GM23338 (cell line): Measurements from ENCODE around the gene COQ10B. TPM values are rescaled to one million over a fixed set of nuclear protein-coding genes. Genes with fewer than 3 reads are reported as not detected.

Experiments used
- ATAC-seq: fragments of 200-7000 bp; cut with Tn5 transposase; 3 replicates; pipeline ENCODE4 v1.9.1; 2020
- DNase-seq: peaks from one replicate; pipeline ENCODE4 v3.0.0-alpha.2; 2015; ENCODE audit warnings: low spot score
- H2AFZ ChIP-seq: fragments of 200-600 bp; sonication (generic); 2 replicates; pipeline ENCODE4 v1.8.0; 2016; ENCODE audit warnings: antibody characterized with exemption, mild to moderate bottlenecking, moderate library complexity
- H3F3A ChIP-seq: fragments of 200-600 bp; sonication (generic); replicated peaks from 2 replicates; pipeline ENCODE4 v1.8.0; 2017; ENCODE audit warnings: antibody characterized with exemption, mixed run types, low read depth
- H3K27ac ChIP-seq: fragments of 200-600 bp; sonication (generic); 2 replicates; pipeline ENCODE4 v1.6.1; 2016; ENCODE audit warnings: low read depth
- H3K27me3 ChIP-seq: fragments of 200-600 bp; sonication (generic); 2 replicates; pipeline ENCODE4 v1.8.0; 2016; ENCODE audit warnings: mild to moderate bottlenecking, mixed run types, moderate library complexity; ENCODE audit not compliant: insufficient read depth
- H3K36me3 ChIP-seq: fragments of 200-600 bp; sonication (generic); 2 replicates; pipeline ENCODE4 v1.8.0; 2016; ENCODE audit warnings: mild to moderate bottlenecking; ENCODE audit not compliant: insufficient read depth
- H3K4me1 ChIP-seq: fragments of 200-600 bp; sonication (generic); 2 replicates; pipeline ENCODE4 v1.8.0; 2016; ENCODE audit warnings: mild to moderate bottlenecking, moderate library complexity; ENCODE audit not compliant: insufficient read depth
- H3K4me2 ChIP-seq: fragments of 200-600 bp; sonication (generic); 2 replicates; pipeline ENCODE4 v1.7.1; 2017; ENCODE audit warnings: mixed run types
- H3K4me3 ChIP-seq: fragments of 200-600 bp; sonication (generic); 2 replicates; pipeline ENCODE4 v1.6.1; 2016; ENCODE audit warnings: mixed run types
- H3K79me2 ChIP-seq: fragments of 200-600 bp; sonication (generic); replicated peaks from 2 replicates; pipeline ENCODE4 v1.8.0; 2017; ENCODE audit warnings: mild to moderate bottlenecking; ENCODE audit not compliant: insufficient read depth
- H3K9me2 ChIP-seq: fragments of 200-600 bp; sonication (generic); 2 replicates; pipeline ENCODE4 v1.8.0; 2017; ENCODE audit not compliant: insufficient read depth
- H4K20me1 ChIP-seq: fragments of 200-600 bp; sonication (generic); replicated peaks from 2 replicates; pipeline ENCODE4 v1.8.0; 2017; ENCODE audit warnings: mild to moderate bottlenecking; ENCODE audit not compliant: insufficient read depth
- H3K27ac Mint-ChIP-seq: 2 replicates; pipeline ENCODE4 v1.8.0; 2020; ENCODE audit warnings: inconsistent platforms, mild to moderate bottlenecking, moderate library complexity, mixed read lengths
- H3K27me3 Mint-ChIP-seq: 3 replicates; pipeline ENCODE4 v1.8.0; 2022; ENCODE audit warnings: low read depth, mild to moderate bottlenecking, moderate library complexity, mixed read lengths, inconsistent platforms; ENCODE audit not compliant: insufficient read depth, poor library complexity
- H3K36me3 Mint-ChIP-seq: 3 replicates; pipeline ENCODE4 v1.8.0; 2021; ENCODE audit warnings: low read depth, mild to moderate bottlenecking, inconsistent platforms, moderate library complexity, mixed read lengths
- H3K4me1 Mint-ChIP-seq: 3 replicates; pipeline ENCODE4 v1.8.0; 2020; ENCODE audit warnings: mild to moderate bottlenecking, inconsistent platforms, mixed read lengths
- H3K4me3 Mint-ChIP-seq: 3 replicates; pipeline ENCODE4 v1.8.0; 2021; ENCODE audit warnings: moderate library complexity, mild to moderate bottlenecking, inconsistent platforms, mixed read lengths
- H3K9me3 Mint-ChIP-seq: 3 replicates; pipeline ENCODE4 v1.8.0; 2020; ENCODE audit warnings: moderate library complexity, mild to moderate bottlenecking, inconsistent platforms, mixed read lengths
- EZH2 ChIP-seq: fragments of 200-600 bp; sonication (generic); IDR thresholded peaks from one replicate; pipeline ENCODE4 v1.8.0; 2017; ENCODE audit warnings: antibody characterized with exemption, mild to moderate bottlenecking, low read depth; ENCODE audit not compliant: unreplicated experiment
- JUNB ChIP-seq: IDR thresholded peaks from one replicate; pipeline ENCODE4 v1.6.1; 2016; ENCODE audit warnings: antibody characterized with exemption; ENCODE audit not compliant: unreplicated experiment
- NANOG ChIP-seq: IDR thresholded peaks from 2 replicates; pipeline ENCODE4 v1.6.1; 2016; ENCODE audit warnings: antibody characterized with exemption, borderline replicate concordance
- REST ChIP-seq: IDR thresholded peaks from one replicate; pipeline ENCODE4 v1.6.1; 2018; ENCODE audit warnings: antibody characterized with exemption; ENCODE audit not compliant: unreplicated experiment
- STAT1 ChIP-seq: IDR thresholded peaks from one replicate; pipeline ENCODE4 v1.6.1; 2016; ENCODE audit warnings: antibody characterized with exemption; ENCODE audit not compliant: unreplicated experiment
- ZNF331 ChIP-seq: fragments of 250-450 bp; sonication (Bioruptor Pico); IDR thresholded peaks from 2 replicates; pipeline ENCODE4 v1.5.0; 2020; ENCODE audit warnings: low read depth, mild to moderate bottlenecking, moderate library complexity
- polyA plus RNA-seq: library from polyadenylated mRNA; unstranded; fragments of >200 nt; fragmentation: Nextera tagmentation; extraction: Ambion mirVana; gene quantifications from 2 replicates; pipeline ENCODE4 v1.2.1, GENCODE V29; 2016
- total RNA-seq: library from RNA; depleted of rRNA; stranded (reverse); fragments of >200 nt; shearing (Covaris generic); gene quantifications from 2 replicates; pipeline ENCODE4 v1.2.3, GENCODE V29; 2014

COQ10B gene
- total and polyA plus RNA-seq, 2 experiments from 2014 or later = 26.1 to 27.6 TPM

- Histone ChIP-seq H3K36me3 (peaks cover 20% of the 10 kb centered on the region), H3K27me3 (no peaks in the 10 kb centered on the region), H3F3A (0 out of 2 replicates have a peak, but pooled peaks cover 3% of the 10 kb centered on the region), H3K27ac (0 out of 2 replicates have a peak overlapping the region, but pooled peaks have one; percentile 5), H3K4me2 (no peak overlapping the region), H4K20me1 (peaks cover 86% of the 10 kb centered on the region), H3K79me2 (peaks cover 100% of the 10 kb centered on the region), H3K4me1 (peaks cover 6% of the 10 kb centered on the region), H3K9me2 (no peaks in the 10 kb centered on the region), H2AFZ (no peak overlapping the region), H3K4me3 (no peak overlapping the region)
- TF ChIP-seq STAT1 (no peak), ZNF331 (no peak), JUNB (no peak), EZH2 (no peak), REST (no peak)
- Mint-ChIP-seq H3K4me1 (peaks cover 31% of the 10 kb centered on the region), H3K27me3 (peaks cover 4% of the 10 kb centered on the region), H3K9me3 (no peaks in the 10 kb centered on the region), H3K27ac (no peak overlapping the region), H3K36me3 (peaks cover 29% of the 10 kb centered on the region), H3K4me3 (no peak overlapping the region; the same call in 2 of the 3 replicates)
- no peak for ATAC-seq
- no peak for DNase-seq
These were observed 26.4 kb upstream of the COQ10B start for GRCh38 chr2:197426723-197427603.

- H3K9me2 ChIP-seq = no peaks in the 10 kb centered on the region
- 0 out of 2 replicates have a peak, but pooled peaks cover 3% of the 10 kb centered on the region for H3F3A ChIP-seq
- H3K27ac Mint-ChIP-seq = no peak overlapping the region
- peaks cover 11% of the 10 kb centered on the region for H3K36me3 ChIP-seq
- H3K4me1 Mint-ChIP-seq = peaks cover 36% of the 10 kb centered on the region
- peaks cover 26% of the 10 kb centered on the region for H3K36me3 Mint-ChIP-seq
- DNase-seq = no peak
- H3K4me3 Mint-ChIP-seq = no peak overlapping the region
- no peak overlapping the region for H3K4me2 ChIP-seq
- H3K27ac ChIP-seq = no peak overlapping the region
- no peak overlapping the region for H2AFZ ChIP-seq
- ATAC-seq = no peak
- H4K20me1 ChIP-seq = peaks cover 93% of the 10 kb centered on the region
- peaks cover 4% of the 10 kb centered on the region for H3K27me3 Mint-ChIP-seq
- peaks cover 100% of the 10 kb centered on the region for H3K79me2 ChIP-seq
- H3K4me1 ChIP-seq = peaks cover 17% of the 10 kb centered on the region
- H3K27me3 ChIP-seq = no peaks in the 10 kb centered on the region
- H3K4me3 ChIP-seq = no peak overlapping the region
- no peaks in the 10 kb centered on the region for H3K9me3 Mint-ChIP-seq
- TF ChIP-seq STAT1 = no peak
- no peak for TF ChIP-seq JUNB
- no peak for TF ChIP-seq NANOG
These were observed 25.4 kb upstream of the COQ10B start for GRCh38 chr2:197427986-197428385.
